SK-N-SH (cell line): ENCODE data around the gene ADAMTSL1. TPM values are rescaled to one million over a fixed set of nuclear protein-coding genes. Genes with fewer than 3 reads are reported as not detected.

ENCODE experiments used
- CTCF ChIA-PET: fragments of 300-600, 350-600 bp; formaldehyde crosslinking; extraction: SDS; loops from one replicate; lab custom pipeline; 2021; lab: Yijun Ruan, JAX
- POLR2A ChIA-PET: fragments of 350-600 bp; sonication (Branson Sonifier 250); formaldehyde crosslinking; extraction: SDS; loops from one replicate; lab custom pipeline; 2020; ENCODE audit warnings: antibody characterized with exemption, inconsistent platforms; lab: Yijun Ruan, JAX
- DNase-seq: peaks from one replicate; pipeline ENCODE4 v3.0.0; 2012
- H2AFZ ChIP-seq: fragments of 200-600 bp; sonication (generic); 2 replicates; pipeline ENCODE4 v1.8.1; 2016; ENCODE audit warnings: antibody characterized with exemption, mild to moderate bottlenecking, low read depth
- H3F3A ChIP-seq: fragments of 200-600 bp; sonication (generic); replicated peaks from 2 replicates; pipeline ENCODE3; 2016; ENCODE audit warnings: antibody characterized with exemption, mild to moderate bottlenecking; ENCODE audit not compliant: insufficient read depth
- H3K27ac ChIP-seq, 2 experiments: fragments of 200-500 bp in 1 of 2; fragments of 200-600 bp in 1 of 2; sonication (Bioruptor generic) in 1 of 2; sonication (generic), shearing (Covaris generic) in 1 of 2; 2 replicates each; pipeline versions ENCODE4 v1.5.1 to v1.6.1; 2014 to 2016; ENCODE audit warnings: low read depth in 2 of 2, inconsistent platforms in 1 of 2, low read length in 1 of 2, mild to moderate bottlenecking in 1 of 2, mixed read lengths in 1 of 2
- H3K27me3 ChIP-seq: fragments of 200-600 bp; sonication (generic), shearing (Covaris generic); 2 replicates; pipeline ENCODE4 v1.6.1; 2016; ENCODE audit warnings: mixed run types; ENCODE audit not compliant: insufficient read depth
- H3K36me3 ChIP-seq, 2 experiments: fragments of 200-500 bp in 1 of 2; fragments of 200-600 bp in 1 of 2; sonication (Bioruptor generic) in 1 of 2; sonication (generic) in 1 of 2; replicated peaks in 1 of 2; 2 replicates each; pipeline versions ENCODE3 to v1.5.1; 2014 to 2016; ENCODE audit warnings: low read length in 1 of 2, mild to moderate bottlenecking in 1 of 2; ENCODE audit not compliant: insufficient read depth in 2 of 2, control insufficient read depth in 1 of 2
- H3K4me1 ChIP-seq, 2 experiments: fragments of 200-500 bp in 1 of 2; fragments of 200-600 bp in 1 of 2; sonication (Bioruptor generic) in 1 of 2; sonication (generic), shearing (Covaris generic) in 1 of 2; 2 replicates each; pipeline versions ENCODE4 v1.5.1 to v1.6.1; 2014 to 2016; ENCODE audit warnings: low read depth in 1 of 2, low read length in 1 of 2, mixed run types in 1 of 2; ENCODE audit not compliant: insufficient read depth in 2 of 2, control insufficient read depth in 1 of 2
- H3K4me2 ChIP-seq: fragments of 200-600 bp; sonication (generic), shearing (Covaris generic); 2 replicates; pipeline ENCODE4 v1.6.1; 2017; ENCODE audit warnings: mixed run types
- H3K4me3 ChIP-seq, 2 experiments: fragments of 200-500 bp in 1 of 2; fragments of 200-600 bp in 1 of 2; sonication (Bioruptor generic) in 1 of 2; sonication (generic), shearing (Covaris generic) in 1 of 2; 2 replicates each; pipeline versions ENCODE4 v1.5.1 to v1.8.1; 2014 to 2016; ENCODE audit warnings: low read depth in 2 of 2, inconsistent platforms in 1 of 2, low read length in 1 of 2, mild to moderate bottlenecking in 1 of 2, mixed read lengths in 1 of 2, moderate library complexity in 1 of 2
- H3K79me2 ChIP-seq: fragments of 200-600 bp; sonication (generic); 2 replicates; pipeline ENCODE4 v1.8.1; 2017; ENCODE audit warnings: mild to moderate bottlenecking; ENCODE audit not compliant: insufficient read depth
- H3K9ac ChIP-seq: fragments of 200-600 bp; sonication (generic); 2 replicates; pipeline ENCODE4 v1.6.1; 2017; ENCODE audit warnings: mixed run types
- H3K9me2 ChIP-seq: fragments of 200-600 bp; sonication (generic); 2 replicates; pipeline ENCODE4 v1.6.1; 2017; ENCODE audit warnings: mixed run types
- H3K9me3 ChIP-seq: fragments of 200-600 bp; sonication (generic); 2 replicates; pipeline ENCODE4 v1.6.1; 2017; ENCODE audit warnings: mixed run types, mild to moderate bottlenecking, moderate library complexity
- H4K20me1 ChIP-seq: fragments of 200-600 bp; sonication (generic); 2 replicates; pipeline ENCODE4 v1.6.1; 2017; ENCODE audit warnings: mild to moderate bottlenecking, mixed run types; ENCODE audit not compliant: insufficient read depth
- ELF1 ChIP-seq: IDR thresholded peaks from 2 replicates; pipeline ENCODE4 v1.4.0; 2012
- EZH2phosphoT487 ChIP-seq: fragments of 200-600 bp; sonication (generic); IDR thresholded peaks from 2 replicates; pipeline ENCODE4 v1.6.1; 2017; ENCODE audit warnings: low read depth, mixed run types, mild to moderate bottlenecking, antibody characterized with exemption, moderate library complexity, borderline replicate concordance
- FOSL2 ChIP-seq: IDR thresholded peaks from 2 replicates; pipeline ENCODE4 v1.4.0; 2012; ENCODE audit warnings: low read depth, mild to moderate bottlenecking, moderate library complexity, borderline replicate concordance
- FOXJ3 ChIP-seq: sonication (generic); formaldehyde crosslinking; IDR thresholded peaks from 2 replicates; pipeline ENCODE4 v1.5.1; 2020; ENCODE audit warnings: mild to moderate bottlenecking, missing genetic modification reagents
- GATA2 ChIP-seq: sonication (generic); formaldehyde crosslinking; IDR thresholded peaks from 2 replicates; pipeline ENCODE4 v1.5.0; 2020; ENCODE audit warnings: mild to moderate bottlenecking, missing genetic modification reagents
- NRF1 ChIP-seq: IDR thresholded peaks from 2 replicates; pipeline ENCODE4 v1.6.1; 2012; ENCODE audit warnings: low read depth, mild to moderate bottlenecking, low read length
- RFX5 ChIP-seq: IDR thresholded peaks from 2 replicates; pipeline ENCODE4 v1.6.1; 2012; ENCODE audit warnings: mild to moderate bottlenecking, improper control_type of control experiment, low read length
- TAF1 ChIP-seq: IDR thresholded peaks from 2 replicates; pipeline ENCODE4 v1.6.1; 2012; ENCODE audit warnings: low read depth, mild to moderate bottlenecking, low read length, moderate library complexity, borderline replicate concordance
- YY1 ChIP-seq: IDR thresholded peaks from 2 replicates; pipeline ENCODE4 v1.4.0; 2012; ENCODE audit warnings: low read depth, mild to moderate bottlenecking
- WGBS: methylation state at CpG from one replicate; pipeline ENCODE4 v1.1.6; 2017; ENCODE audit warnings: low lambda C conversion rate; 5-methylcytosine and 5-hydroxymethylcytosine counted together
- polyA plus RNA-seq, 3 experiments: library from polyadenylated mRNA; depleted of rRNA; stranded (reverse); fragments of >200 nt; gene quantifications; 2 replicates each; pipeline ENCODE4 v1.2.3, GENCODE V29; 2012
- TF ChIP-seq, protein P1 (sequence below): IDR thresholded peaks from 2 replicates; pipeline ENCODE4 v1.6.1; 2012; ENCODE audit warnings: mild to moderate bottlenecking, low read depth, low read length, moderate library complexity
- TF ChIP-seq, protein P2 (sequence below): fragments of 150-350 bp; IDR thresholded peaks from 2 replicates; pipeline ENCODE4 v1.6.1; 2017; ENCODE audit warnings: antibody characterized with exemption, low read length, low read depth, borderline replicate concordance
- TF ChIP-seq, protein P3 (sequence below): IDR thresholded peaks from 2 replicates; pipeline ENCODE4 v1.4.0; 2012; ENCODE audit warnings: low read depth, borderline replicate concordance
- TF ChIP-seq, protein P4 (sequence below): IDR thresholded peaks from 2 replicates; pipeline ENCODE4; 2012
- TF ChIP-seq, protein P5 (sequence below): fragments of 200-600 bp; sonication (generic); IDR thresholded peaks from 2 replicates; pipeline ENCODE4 v1.6.1; 2017; ENCODE audit warnings: antibody characterized with exemption, mild to moderate bottlenecking, moderate library complexity

The ADAMTSL1 gene
- polyA plus RNA-seq, 1 of the 3 experiments (the other 2 are of a cell fraction) = 114 TPM

DNA sequence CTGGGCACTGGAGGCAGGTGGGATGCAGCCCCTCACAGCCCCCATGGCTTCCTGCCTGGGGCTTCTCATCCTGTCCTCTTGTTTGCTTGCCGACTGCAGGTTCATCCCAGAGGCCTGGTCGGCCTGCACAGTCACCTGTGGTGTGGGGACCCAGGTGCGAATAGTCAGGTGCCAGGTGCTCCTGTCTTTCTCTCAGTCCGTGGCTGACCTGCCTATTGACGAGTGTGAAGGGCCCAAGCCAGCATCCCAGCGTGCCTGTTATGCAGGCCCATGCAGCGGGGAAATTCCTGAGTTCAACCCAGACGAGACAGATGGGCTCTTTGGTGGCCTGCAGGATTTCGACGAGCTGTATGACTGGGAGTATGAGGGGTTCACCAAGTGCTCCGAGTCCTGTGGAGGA lies 232.7 kb downstream of the ADAMTSL1 start:
- no peak overlapping the region for H3K4me2 ChIP-seq
- TF ChIP-seq, protein P1, sequence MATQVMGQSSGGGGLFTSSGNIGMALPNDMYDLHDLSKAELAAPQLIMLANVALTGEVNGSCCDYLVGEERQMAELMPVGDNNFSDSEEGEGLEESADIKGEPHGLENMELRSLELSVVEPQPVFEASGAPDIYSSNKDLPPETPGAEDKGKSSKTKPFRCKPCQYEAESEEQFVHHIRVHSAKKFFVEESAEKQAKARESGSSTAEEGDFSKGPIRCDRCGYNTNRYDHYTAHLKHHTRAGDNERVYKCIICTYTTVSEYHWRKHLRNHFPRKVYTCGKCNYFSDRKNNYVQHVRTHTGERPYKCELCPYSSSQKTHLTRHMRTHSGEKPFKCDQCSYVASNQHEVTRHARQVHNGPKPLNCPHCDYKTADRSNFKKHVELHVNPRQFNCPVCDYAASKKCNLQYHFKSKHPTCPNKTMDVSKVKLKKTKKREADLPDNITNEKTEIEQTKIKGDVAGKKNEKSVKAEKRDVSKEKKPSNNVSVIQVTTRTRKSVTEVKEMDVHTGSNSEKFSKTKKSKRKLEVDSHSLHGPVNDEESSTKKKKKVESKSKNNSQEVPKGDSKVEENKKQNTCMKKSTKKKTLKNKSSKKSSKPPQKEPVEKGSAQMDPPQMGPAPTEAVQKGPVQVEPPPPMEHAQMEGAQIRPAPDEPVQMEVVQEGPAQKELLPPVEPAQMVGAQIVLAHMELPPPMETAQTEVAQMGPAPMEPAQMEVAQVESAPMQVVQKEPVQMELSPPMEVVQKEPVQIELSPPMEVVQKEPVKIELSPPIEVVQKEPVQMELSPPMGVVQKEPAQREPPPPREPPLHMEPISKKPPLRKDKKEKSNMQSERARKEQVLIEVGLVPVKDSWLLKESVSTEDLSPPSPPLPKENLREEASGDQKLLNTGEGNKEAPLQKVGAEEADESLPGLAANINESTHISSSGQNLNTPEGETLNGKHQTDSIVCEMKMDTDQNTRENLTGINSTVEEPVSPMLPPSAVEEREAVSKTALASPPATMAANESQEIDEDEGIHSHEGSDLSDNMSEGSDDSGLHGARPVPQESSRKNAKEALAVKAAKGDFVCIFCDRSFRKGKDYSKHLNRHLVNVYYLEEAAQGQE = no peak
- no peak for TF ChIP-seq NRF1
- no peaks in the 10 kb centered on the region for H4K20me1 ChIP-seq
- H3K9me2 ChIP-seq = no peaks in the 10 kb centered on the region
- H3K27ac ChIP-seq = no peak overlapping the region
- no peak overlapping the region for H3K4me3 ChIP-seq
- ChIA-PET POLR2A (no interaction called here), CTCF (interaction anchor here (1.2 to 1.5 kb wide), 3 partner anchors 13 to 451 kb away, joined by 3 to 4 read pairs (median 4); no protein-coding TSS in a partner anchor)
- no peaks in the 10 kb centered on the region for H3K27me3 ChIP-seq
- peaks cover 0 to 13% of the 10 kb centered on the region in 2 experiments; a peak in 2 of 4 replicates for H3K4me1 ChIP-seq
- no peaks in the 10 kb centered on the region for H3K9me3 ChIP-seq
- peaks cover 4% of the 10 kb centered on the region for H3F3A ChIP-seq
- 0 out of 2 replicates have a peak, but pooled peaks cover 7% of the 10 kb centered on the region for H3K79me2 ChIP-seq
- DNase-seq = no peak
- H3K9ac ChIP-seq = no peak overlapping the region
- peaks cover 2 to 85% of the 10 kb centered on the region in 2 experiments for H3K36me3 ChIP-seq
- no peak overlapping the region for H2AFZ ChIP-seq
- WGBS = 83% methylated on average over 10 of the region's 11 CpGs

DNA sequence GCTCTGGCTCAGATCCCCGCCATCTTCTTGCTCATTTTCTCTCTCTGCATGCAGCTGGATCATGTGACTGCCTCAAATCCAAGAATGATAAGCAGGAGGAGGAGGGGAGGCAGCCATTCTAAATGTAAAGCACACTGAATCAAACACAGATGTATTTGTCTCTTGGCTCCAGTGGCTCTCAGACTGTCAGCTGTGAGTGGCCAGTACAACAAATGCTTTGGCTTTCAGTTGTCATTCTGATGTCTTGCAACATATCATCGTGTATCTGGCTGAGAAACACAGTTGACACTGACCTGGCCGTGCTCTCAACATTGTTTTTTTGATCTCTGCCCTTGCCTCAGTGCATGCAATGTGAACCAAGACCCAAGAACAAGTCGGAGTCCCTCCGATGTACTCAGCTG lies 233.1 kb downstream of the ADAMTSL1 start:
- no peak overlapping the region for H3K4me2 ChIP-seq
- H3K9me2 ChIP-seq = no peaks in the 10 kb centered on the region
- ChIA-PET CTCF (interaction anchor here (0.6 to 1.5 kb wide), 3 partner anchors 13 to 452 kb away, joined by 3 to 4 read pairs (median 4); no protein-coding TSS in a partner anchor), POLR2A (no interaction called here)
- H4K20me1 ChIP-seq = no peaks in the 10 kb centered on the region
- WGBS = 69% methylated on average over 5 of the region's 5 CpGs
- H3K4me3 ChIP-seq = no peak overlapping the region
- no peak overlapping the region for H2AFZ ChIP-seq
- H3K4me1 ChIP-seq = peaks cover 0 to 13% of the 10 kb centered on the region in 2 experiments; a peak in 2 of 4 replicates
- H3F3A ChIP-seq = peaks cover 4% of the 10 kb centered on the region
- no peaks in the 10 kb centered on the region for H3K27me3 ChIP-seq
- 0 out of 2 replicates have a peak, but pooled peaks cover 7% of the 10 kb centered on the region for H3K79me2 ChIP-seq
- H3K9me3 ChIP-seq = no peaks in the 10 kb centered on the region
- peak; percentile 39 for DNase-seq
- no peak overlapping the region for H3K27ac ChIP-seq
- no peak overlapping the region for H3K9ac ChIP-seq
- peaks cover 2 to 81% of the 10 kb centered on the region in 2 experiments for H3K36me3 ChIP-seq
- TF ChIP-seq FOSL2 (no peak), TAF1 (no peak), ELF1 (no peak), GATA2 (no peak), EZH2phosphoT487 (no peak), YY1 (no peak), FOXJ3 (no peak), RFX5 (no peak)
- TF ChIP-seq, protein P2, sequence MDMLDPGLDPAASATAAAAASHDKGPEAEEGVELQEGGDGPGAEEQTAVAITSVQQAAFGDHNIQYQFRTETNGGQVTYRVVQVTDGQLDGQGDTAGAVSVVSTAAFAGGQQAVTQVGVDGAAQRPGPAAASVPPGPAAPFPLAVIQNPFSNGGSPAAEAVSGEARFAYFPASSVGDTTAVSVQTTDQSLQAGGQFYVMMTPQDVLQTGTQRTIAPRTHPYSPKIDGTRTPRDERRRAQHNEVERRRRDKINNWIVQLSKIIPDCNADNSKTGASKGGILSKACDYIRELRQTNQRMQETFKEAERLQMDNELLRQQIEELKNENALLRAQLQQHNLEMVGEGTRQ = no peak
- TF ChIP-seq, protein P3, sequence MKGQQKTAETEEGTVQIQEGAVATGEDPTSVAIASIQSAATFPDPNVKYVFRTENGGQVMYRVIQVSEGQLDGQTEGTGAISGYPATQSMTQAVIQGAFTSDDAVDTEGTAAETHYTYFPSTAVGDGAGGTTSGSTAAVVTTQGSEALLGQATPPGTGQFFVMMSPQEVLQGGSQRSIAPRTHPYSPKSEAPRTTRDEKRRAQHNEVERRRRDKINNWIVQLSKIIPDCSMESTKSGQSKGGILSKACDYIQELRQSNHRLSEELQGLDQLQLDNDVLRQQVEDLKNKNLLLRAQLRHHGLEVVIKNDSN = no peak
- TF ChIP-seq, protein P4, sequence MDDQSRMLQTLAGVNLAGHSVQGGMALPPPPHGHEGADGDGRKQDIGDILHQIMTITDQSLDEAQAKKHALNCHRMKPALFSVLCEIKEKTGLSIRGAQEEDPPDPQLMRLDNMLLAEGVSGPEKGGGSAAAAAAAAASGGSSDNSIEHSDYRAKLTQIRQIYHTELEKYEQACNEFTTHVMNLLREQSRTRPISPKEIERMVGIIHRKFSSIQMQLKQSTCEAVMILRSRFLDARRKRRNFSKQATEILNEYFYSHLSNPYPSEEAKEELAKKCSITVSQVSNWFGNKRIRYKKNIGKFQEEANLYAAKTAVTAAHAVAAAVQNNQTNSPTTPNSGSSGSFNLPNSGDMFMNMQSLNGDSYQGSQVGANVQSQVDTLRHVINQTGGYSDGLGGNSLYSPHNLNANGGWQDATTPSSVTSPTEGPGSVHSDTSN = no peak
- TF ChIP-seq, protein P1 = no peak
- TF ChIP-seq, protein P5, sequence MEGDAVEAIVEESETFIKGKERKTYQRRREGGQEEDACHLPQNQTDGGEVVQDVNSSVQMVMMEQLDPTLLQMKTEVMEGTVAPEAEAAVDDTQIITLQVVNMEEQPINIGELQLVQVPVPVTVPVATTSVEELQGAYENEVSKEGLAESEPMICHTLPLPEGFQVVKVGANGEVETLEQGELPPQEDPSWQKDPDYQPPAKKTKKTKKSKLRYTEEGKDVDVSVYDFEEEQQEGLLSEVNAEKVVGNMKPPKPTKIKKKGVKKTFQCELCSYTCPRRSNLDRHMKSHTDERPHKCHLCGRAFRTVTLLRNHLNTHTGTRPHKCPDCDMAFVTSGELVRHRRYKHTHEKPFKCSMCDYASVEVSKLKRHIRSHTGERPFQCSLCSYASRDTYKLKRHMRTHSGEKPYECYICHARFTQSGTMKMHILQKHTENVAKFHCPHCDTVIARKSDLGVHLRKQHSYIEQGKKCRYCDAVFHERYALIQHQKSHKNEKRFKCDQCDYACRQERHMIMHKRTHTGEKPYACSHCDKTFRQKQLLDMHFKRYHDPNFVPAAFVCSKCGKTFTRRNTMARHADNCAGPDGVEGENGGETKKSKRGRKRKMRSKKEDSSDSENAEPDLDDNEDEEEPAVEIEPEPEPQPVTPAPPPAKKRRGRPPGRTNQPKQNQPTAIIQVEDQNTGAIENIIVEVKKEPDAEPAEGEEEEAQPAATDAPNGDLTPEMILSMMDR = no peak
